ENCODE results near the gene PLAC8L1. TPM values are rescaled to one million over a fixed set of nuclear protein-coding genes. Genes with fewer than 3 reads are reported as not detected.

The PLAC8L1 gene
- total RNA-seq (2022; extraction: Qiagen RNA extraction; ENCODE audit: low read depth): 0.42 to 0.57 TPM (median 0.49 TPM) in 3 of 5 replicates, not detected in the others

DNA sequence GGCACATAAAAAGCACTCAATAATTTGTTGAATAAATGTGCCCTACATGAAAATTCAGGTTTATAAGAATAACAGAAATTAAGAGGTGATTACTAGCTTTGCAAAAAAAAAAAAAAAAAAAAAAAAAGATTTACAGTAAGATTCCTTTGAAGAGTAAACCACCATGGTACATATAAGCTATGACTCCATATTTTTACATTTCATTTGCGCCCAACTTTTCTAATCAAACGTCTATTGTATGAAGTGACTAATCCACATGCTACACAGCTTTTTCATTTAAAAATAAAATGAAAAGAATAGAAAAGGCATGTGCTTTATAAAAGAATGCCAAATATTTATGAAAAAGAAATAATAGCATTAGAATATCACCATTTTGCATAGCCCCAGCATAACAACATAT, at the start of gene PLAC8L1:
Gene PLAC8L1, minus strand, starts transcription at position 101 of the 400 bp plus-strand sequence. CDS start 1,266 bp downstream, outside the sequence.

Other genes starting within 250 kb of the PLAC8L1 start
- not detected in 5 replicates for gene GRXCR2, start 232.6 kb downstream of the PLAC8L1 start, total RNA-seq (2022; extraction: Qiagen RNA extraction; ENCODE audit: low read depth)
- 2.5 to 3.7 TPM (median 3.3 TPM) in 5 replicates for gene SH3RF2, start 169.0 kb downstream of the PLAC8L1 start, total RNA-seq (2022; extraction: Qiagen RNA extraction; ENCODE audit: low read depth)
- 56.1 to 69.0 TPM (median 65.1 TPM) in 5 replicates for gene LARS1, start 77.1 kb upstream of the PLAC8L1 start, total RNA-seq (2022; extraction: Qiagen RNA extraction; ENCODE audit: low read depth)
- gene RBM27, start 98.0 kb upstream of the PLAC8L1 start, total RNA-seq (2022; extraction: Qiagen RNA extraction; ENCODE audit: low read depth): 12.7 to 16.8 TPM (median 14.9 TPM) in 5 replicates
- gene POU4F3, start 233.3 kb upstream of the PLAC8L1 start, total RNA-seq (2022; extraction: Qiagen RNA extraction; ENCODE audit: low read depth): 0.05 to 0.19 TPM (median 0.10 TPM) in 4 of 5 replicates, not detected in the other